GM23338 (cell line): ENCODE measurements around the gene IQCK. TPM values are rescaled to one million over a fixed set of nuclear protein-coding genes. Genes with fewer than 3 reads are reported as not detected.

Experiments
- ATAC-seq: fragments of 200-7000 bp; cut with Tn5 transposase; 3 replicates; pipeline ENCODE4 v1.9.1; 2020
- DNase-seq: peaks from one replicate; pipeline ENCODE4 v3.0.0-alpha.2; 2015; ENCODE audit warnings: low spot score
- H2AFZ ChIP-seq: fragments of 200-600 bp; sonication (generic); 2 replicates; pipeline ENCODE4 v1.8.0; 2016; ENCODE audit warnings: antibody characterized with exemption, mild to moderate bottlenecking, moderate library complexity
- H3F3A ChIP-seq: fragments of 200-600 bp; sonication (generic); replicated peaks from 2 replicates; pipeline ENCODE4 v1.8.0; 2017; ENCODE audit warnings: antibody characterized with exemption, mixed run types, low read depth
- H3K27ac ChIP-seq: fragments of 200-600 bp; sonication (generic); 2 replicates; pipeline ENCODE4 v1.6.1; 2016; ENCODE audit warnings: low read depth
- H3K27me3 ChIP-seq: fragments of 200-600 bp; sonication (generic); 2 replicates; pipeline ENCODE4 v1.8.0; 2016; ENCODE audit warnings: mild to moderate bottlenecking, mixed run types, moderate library complexity; ENCODE audit not compliant: insufficient read depth
- H3K36me3 ChIP-seq: fragments of 200-600 bp; sonication (generic); 2 replicates; pipeline ENCODE4 v1.8.0; 2016; ENCODE audit warnings: mild to moderate bottlenecking; ENCODE audit not compliant: insufficient read depth
- H3K4me1 ChIP-seq: fragments of 200-600 bp; sonication (generic); 2 replicates; pipeline ENCODE4 v1.8.0; 2016; ENCODE audit warnings: mild to moderate bottlenecking, moderate library complexity; ENCODE audit not compliant: insufficient read depth
- H3K4me2 ChIP-seq: fragments of 200-600 bp; sonication (generic); 2 replicates; pipeline ENCODE4 v1.7.1; 2017; ENCODE audit warnings: mixed run types
- H3K4me3 ChIP-seq: fragments of 200-600 bp; sonication (generic); 2 replicates; pipeline ENCODE4 v1.6.1; 2016; ENCODE audit warnings: mixed run types
- H3K79me2 ChIP-seq: fragments of 200-600 bp; sonication (generic); replicated peaks from 2 replicates; pipeline ENCODE4 v1.8.0; 2017; ENCODE audit warnings: mild to moderate bottlenecking; ENCODE audit not compliant: insufficient read depth
- H3K9me2 ChIP-seq: fragments of 200-600 bp; sonication (generic); 2 replicates; pipeline ENCODE4 v1.8.0; 2017; ENCODE audit not compliant: insufficient read depth
- H4K20me1 ChIP-seq: fragments of 200-600 bp; sonication (generic); replicated peaks from 2 replicates; pipeline ENCODE4 v1.8.0; 2017; ENCODE audit warnings: mild to moderate bottlenecking; ENCODE audit not compliant: insufficient read depth
- H3K27ac Mint-ChIP-seq: 2 replicates; pipeline ENCODE4 v1.8.0; 2020; ENCODE audit warnings: inconsistent platforms, mild to moderate bottlenecking, moderate library complexity, mixed read lengths
- H3K27me3 Mint-ChIP-seq: 3 replicates; pipeline ENCODE4 v1.8.0; 2022; ENCODE audit warnings: low read depth, mild to moderate bottlenecking, moderate library complexity, mixed read lengths, inconsistent platforms; ENCODE audit not compliant: insufficient read depth, poor library complexity
- H3K36me3 Mint-ChIP-seq: 3 replicates; pipeline ENCODE4 v1.8.0; 2021; ENCODE audit warnings: low read depth, mild to moderate bottlenecking, inconsistent platforms, moderate library complexity, mixed read lengths
- H3K4me1 Mint-ChIP-seq: 3 replicates; pipeline ENCODE4 v1.8.0; 2020; ENCODE audit warnings: mild to moderate bottlenecking, inconsistent platforms, mixed read lengths
- H3K4me3 Mint-ChIP-seq: 3 replicates; pipeline ENCODE4 v1.8.0; 2021; ENCODE audit warnings: moderate library complexity, mild to moderate bottlenecking, inconsistent platforms, mixed read lengths
- H3K9me3 Mint-ChIP-seq: 3 replicates; pipeline ENCODE4 v1.8.0; 2020; ENCODE audit warnings: moderate library complexity, mild to moderate bottlenecking, inconsistent platforms, mixed read lengths
- CREB1 ChIP-seq: fragments of 250-450 bp; sonication (Bioruptor Pico); IDR thresholded peaks from 2 replicates; pipeline ENCODE4 v1.5.0; 2020; ENCODE audit warnings: low read depth, mild to moderate bottlenecking, moderate library complexity
- EZH2 ChIP-seq: fragments of 200-600 bp; sonication (generic); IDR thresholded peaks from one replicate; pipeline ENCODE4 v1.8.0; 2017; ENCODE audit warnings: antibody characterized with exemption, mild to moderate bottlenecking, low read depth; ENCODE audit not compliant: unreplicated experiment
- EZH2phosphoT487 ChIP-seq: fragments of 200-600 bp; sonication (generic); IDR thresholded peaks from one replicate; pipeline ENCODE4 v1.8.1; 2018; ENCODE audit warnings: antibody characterized with exemption; ENCODE audit not compliant: unreplicated experiment
- JUNB ChIP-seq: IDR thresholded peaks from one replicate; pipeline ENCODE4 v1.6.1; 2016; ENCODE audit warnings: antibody characterized with exemption; ENCODE audit not compliant: unreplicated experiment
- NANOG ChIP-seq: IDR thresholded peaks from 2 replicates; pipeline ENCODE4 v1.6.1; 2016; ENCODE audit warnings: antibody characterized with exemption, borderline replicate concordance
- POLR2AphosphoS5 ChIP-seq: IDR thresholded peaks from 2 replicates; pipeline ENCODE4 v1.6.1; 2016; ENCODE audit warnings: antibody characterized with exemption, low read depth
- STAT1 ChIP-seq: IDR thresholded peaks from one replicate; pipeline ENCODE4 v1.6.1; 2016; ENCODE audit warnings: antibody characterized with exemption; ENCODE audit not compliant: unreplicated experiment
- ZNF114 ChIP-seq: fragments of 250-450 bp; sonication (Bioruptor Pico); IDR thresholded peaks from 2 replicates; pipeline ENCODE4 v1.5.0; 2020; ENCODE audit warnings: mild to moderate bottlenecking, moderate library complexity
- ZNF331 ChIP-seq: fragments of 250-450 bp; sonication (Bioruptor Pico); IDR thresholded peaks from 2 replicates; pipeline ENCODE4 v1.5.0; 2020; ENCODE audit warnings: low read depth, mild to moderate bottlenecking, moderate library complexity
- polyA plus RNA-seq: library from polyadenylated mRNA; unstranded; fragments of >200 nt; fragmentation: Nextera tagmentation; extraction: Ambion mirVana; gene quantifications from 2 replicates; pipeline ENCODE4 v1.2.1, GENCODE V29; 2016
- total RNA-seq: library from RNA; depleted of rRNA; stranded (reverse); fragments of >200 nt; shearing (Covaris generic); gene quantifications from 2 replicates; pipeline ENCODE4 v1.2.3, GENCODE V29; 2014
- TF ChIP-seq, protein P1 (sequence below): IDR thresholded peaks from one replicate; pipeline ENCODE4 v1.6.1; 2018; ENCODE audit warnings: antibody characterized with exemption; ENCODE audit not compliant: unreplicated experiment
- TF ChIP-seq, protein P2 (sequence below), 2 experiments: fragments of 200-600 bp in 1 of 2; sonication (generic) in 1 of 2; conservative IDR thresholded peaks; 2 replicates each; pipeline versions ENCODE4 v1.5.1 to v1.6.1; 2016 to 2017; ENCODE audit warnings: antibody characterized with exemption in 2 of 2, low read depth in 2 of 2, mild to moderate bottlenecking in 2 of 2, moderate library complexity in 1 of 2
- TF ChIP-seq, protein P3 (sequence below): fragments of 250-450 bp; sonication (Bioruptor Pico); IDR thresholded peaks from 2 replicates; pipeline ENCODE4 v1.5.0; 2020; ENCODE audit warnings: mild to moderate bottlenecking, moderate library complexity
- TF ChIP-seq, protein P4 (sequence below): IDR thresholded peaks from 2 replicates; pipeline ENCODE4 v1.6.1; 2016; ENCODE audit warnings: antibody characterized with exemption

Gene IQCK
- total and polyA plus RNA-seq, 2 experiments from 2014 or later: 7.6 to 10.0 TPM

DNA sequence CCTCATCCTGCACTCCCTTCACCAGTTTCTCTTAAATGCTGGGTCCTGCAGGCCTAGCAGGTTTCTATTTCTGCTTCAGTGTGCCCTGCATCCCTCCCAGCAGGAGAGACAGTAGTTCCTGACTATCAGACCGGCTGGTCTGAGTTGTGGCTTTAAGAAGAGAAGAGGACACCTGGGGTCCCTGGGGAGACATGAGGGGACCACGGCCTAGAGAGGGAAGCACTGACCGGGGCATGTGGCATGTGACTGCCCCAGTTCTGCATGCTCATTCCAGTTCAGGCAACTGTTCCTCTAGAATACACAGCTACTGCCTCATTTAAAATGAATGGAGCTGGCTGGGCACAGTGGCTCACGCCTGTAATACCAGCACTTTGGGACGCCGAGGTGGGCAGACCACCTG is 105.3 kb downstream of the IQCK start:
- H3K79me2 ChIP-seq: no peaks in the 10 kb centered on the region
- no peaks in the 10 kb centered on the region for H3K4me1 Mint-ChIP-seq

More for the DNA sequence above, 105.3 kb downstream of the IQCK start:
- H3K27ac ChIP-seq: no peak overlapping the region
- H3K27ac Mint-ChIP-seq: no peak overlapping the region
- no peak overlapping the region for H2AFZ ChIP-seq
- H3F3A ChIP-seq: no peaks in the 10 kb centered on the region
- no peaks in the 10 kb centered on the region for H4K20me1 ChIP-seq
- no peaks in the 10 kb centered on the region for H3K9me3 Mint-ChIP-seq
- no peaks in the 10 kb centered on the region for H3K36me3 ChIP-seq
- H3K4me2 ChIP-seq: no peak overlapping the region
- ATAC-seq (no peak), DNase-seq (no peak)
- no peak overlapping the region for H3K4me3 ChIP-seq
- H3K27me3 Mint-ChIP-seq: no peaks in the 10 kb centered on the region
- no peaks in the 10 kb centered on the region for H3K4me1 ChIP-seq
- H3K27me3 ChIP-seq: no peaks in the 10 kb centered on the region
- H3K9me2 ChIP-seq: no peaks in the 10 kb centered on the region
- no peak overlapping the region for H3K4me3 Mint-ChIP-seq
- H3K36me3 Mint-ChIP-seq: no peaks in the 10 kb centered on the region
- TF ChIP-seq CREB1 (CRISPR knock-in tag) (no peak), EZH2 (no peak), NANOG (no peak), ZNF331 (CRISPR knock-in tag) (no peak), STAT1 (no peak), POLR2AphosphoS5 (no peak), EZH2phosphoT487 (no peak), ZNF114 (CRISPR knock-in tag) (no peak), JUNB (no peak)
- TF ChIP-seq, protein P1, sequence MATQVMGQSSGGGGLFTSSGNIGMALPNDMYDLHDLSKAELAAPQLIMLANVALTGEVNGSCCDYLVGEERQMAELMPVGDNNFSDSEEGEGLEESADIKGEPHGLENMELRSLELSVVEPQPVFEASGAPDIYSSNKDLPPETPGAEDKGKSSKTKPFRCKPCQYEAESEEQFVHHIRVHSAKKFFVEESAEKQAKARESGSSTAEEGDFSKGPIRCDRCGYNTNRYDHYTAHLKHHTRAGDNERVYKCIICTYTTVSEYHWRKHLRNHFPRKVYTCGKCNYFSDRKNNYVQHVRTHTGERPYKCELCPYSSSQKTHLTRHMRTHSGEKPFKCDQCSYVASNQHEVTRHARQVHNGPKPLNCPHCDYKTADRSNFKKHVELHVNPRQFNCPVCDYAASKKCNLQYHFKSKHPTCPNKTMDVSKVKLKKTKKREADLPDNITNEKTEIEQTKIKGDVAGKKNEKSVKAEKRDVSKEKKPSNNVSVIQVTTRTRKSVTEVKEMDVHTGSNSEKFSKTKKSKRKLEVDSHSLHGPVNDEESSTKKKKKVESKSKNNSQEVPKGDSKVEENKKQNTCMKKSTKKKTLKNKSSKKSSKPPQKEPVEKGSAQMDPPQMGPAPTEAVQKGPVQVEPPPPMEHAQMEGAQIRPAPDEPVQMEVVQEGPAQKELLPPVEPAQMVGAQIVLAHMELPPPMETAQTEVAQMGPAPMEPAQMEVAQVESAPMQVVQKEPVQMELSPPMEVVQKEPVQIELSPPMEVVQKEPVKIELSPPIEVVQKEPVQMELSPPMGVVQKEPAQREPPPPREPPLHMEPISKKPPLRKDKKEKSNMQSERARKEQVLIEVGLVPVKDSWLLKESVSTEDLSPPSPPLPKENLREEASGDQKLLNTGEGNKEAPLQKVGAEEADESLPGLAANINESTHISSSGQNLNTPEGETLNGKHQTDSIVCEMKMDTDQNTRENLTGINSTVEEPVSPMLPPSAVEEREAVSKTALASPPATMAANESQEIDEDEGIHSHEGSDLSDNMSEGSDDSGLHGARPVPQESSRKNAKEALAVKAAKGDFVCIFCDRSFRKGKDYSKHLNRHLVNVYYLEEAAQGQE: no peak
- TF ChIP-seq, protein P2, sequence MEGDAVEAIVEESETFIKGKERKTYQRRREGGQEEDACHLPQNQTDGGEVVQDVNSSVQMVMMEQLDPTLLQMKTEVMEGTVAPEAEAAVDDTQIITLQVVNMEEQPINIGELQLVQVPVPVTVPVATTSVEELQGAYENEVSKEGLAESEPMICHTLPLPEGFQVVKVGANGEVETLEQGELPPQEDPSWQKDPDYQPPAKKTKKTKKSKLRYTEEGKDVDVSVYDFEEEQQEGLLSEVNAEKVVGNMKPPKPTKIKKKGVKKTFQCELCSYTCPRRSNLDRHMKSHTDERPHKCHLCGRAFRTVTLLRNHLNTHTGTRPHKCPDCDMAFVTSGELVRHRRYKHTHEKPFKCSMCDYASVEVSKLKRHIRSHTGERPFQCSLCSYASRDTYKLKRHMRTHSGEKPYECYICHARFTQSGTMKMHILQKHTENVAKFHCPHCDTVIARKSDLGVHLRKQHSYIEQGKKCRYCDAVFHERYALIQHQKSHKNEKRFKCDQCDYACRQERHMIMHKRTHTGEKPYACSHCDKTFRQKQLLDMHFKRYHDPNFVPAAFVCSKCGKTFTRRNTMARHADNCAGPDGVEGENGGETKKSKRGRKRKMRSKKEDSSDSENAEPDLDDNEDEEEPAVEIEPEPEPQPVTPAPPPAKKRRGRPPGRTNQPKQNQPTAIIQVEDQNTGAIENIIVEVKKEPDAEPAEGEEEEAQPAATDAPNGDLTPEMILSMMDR (conservative IDR thresholded peaks at IDR 0.05; ENCODE audit: low read depth in 2 of 2): no peak
- TF ChIP-seq, protein P3, sequence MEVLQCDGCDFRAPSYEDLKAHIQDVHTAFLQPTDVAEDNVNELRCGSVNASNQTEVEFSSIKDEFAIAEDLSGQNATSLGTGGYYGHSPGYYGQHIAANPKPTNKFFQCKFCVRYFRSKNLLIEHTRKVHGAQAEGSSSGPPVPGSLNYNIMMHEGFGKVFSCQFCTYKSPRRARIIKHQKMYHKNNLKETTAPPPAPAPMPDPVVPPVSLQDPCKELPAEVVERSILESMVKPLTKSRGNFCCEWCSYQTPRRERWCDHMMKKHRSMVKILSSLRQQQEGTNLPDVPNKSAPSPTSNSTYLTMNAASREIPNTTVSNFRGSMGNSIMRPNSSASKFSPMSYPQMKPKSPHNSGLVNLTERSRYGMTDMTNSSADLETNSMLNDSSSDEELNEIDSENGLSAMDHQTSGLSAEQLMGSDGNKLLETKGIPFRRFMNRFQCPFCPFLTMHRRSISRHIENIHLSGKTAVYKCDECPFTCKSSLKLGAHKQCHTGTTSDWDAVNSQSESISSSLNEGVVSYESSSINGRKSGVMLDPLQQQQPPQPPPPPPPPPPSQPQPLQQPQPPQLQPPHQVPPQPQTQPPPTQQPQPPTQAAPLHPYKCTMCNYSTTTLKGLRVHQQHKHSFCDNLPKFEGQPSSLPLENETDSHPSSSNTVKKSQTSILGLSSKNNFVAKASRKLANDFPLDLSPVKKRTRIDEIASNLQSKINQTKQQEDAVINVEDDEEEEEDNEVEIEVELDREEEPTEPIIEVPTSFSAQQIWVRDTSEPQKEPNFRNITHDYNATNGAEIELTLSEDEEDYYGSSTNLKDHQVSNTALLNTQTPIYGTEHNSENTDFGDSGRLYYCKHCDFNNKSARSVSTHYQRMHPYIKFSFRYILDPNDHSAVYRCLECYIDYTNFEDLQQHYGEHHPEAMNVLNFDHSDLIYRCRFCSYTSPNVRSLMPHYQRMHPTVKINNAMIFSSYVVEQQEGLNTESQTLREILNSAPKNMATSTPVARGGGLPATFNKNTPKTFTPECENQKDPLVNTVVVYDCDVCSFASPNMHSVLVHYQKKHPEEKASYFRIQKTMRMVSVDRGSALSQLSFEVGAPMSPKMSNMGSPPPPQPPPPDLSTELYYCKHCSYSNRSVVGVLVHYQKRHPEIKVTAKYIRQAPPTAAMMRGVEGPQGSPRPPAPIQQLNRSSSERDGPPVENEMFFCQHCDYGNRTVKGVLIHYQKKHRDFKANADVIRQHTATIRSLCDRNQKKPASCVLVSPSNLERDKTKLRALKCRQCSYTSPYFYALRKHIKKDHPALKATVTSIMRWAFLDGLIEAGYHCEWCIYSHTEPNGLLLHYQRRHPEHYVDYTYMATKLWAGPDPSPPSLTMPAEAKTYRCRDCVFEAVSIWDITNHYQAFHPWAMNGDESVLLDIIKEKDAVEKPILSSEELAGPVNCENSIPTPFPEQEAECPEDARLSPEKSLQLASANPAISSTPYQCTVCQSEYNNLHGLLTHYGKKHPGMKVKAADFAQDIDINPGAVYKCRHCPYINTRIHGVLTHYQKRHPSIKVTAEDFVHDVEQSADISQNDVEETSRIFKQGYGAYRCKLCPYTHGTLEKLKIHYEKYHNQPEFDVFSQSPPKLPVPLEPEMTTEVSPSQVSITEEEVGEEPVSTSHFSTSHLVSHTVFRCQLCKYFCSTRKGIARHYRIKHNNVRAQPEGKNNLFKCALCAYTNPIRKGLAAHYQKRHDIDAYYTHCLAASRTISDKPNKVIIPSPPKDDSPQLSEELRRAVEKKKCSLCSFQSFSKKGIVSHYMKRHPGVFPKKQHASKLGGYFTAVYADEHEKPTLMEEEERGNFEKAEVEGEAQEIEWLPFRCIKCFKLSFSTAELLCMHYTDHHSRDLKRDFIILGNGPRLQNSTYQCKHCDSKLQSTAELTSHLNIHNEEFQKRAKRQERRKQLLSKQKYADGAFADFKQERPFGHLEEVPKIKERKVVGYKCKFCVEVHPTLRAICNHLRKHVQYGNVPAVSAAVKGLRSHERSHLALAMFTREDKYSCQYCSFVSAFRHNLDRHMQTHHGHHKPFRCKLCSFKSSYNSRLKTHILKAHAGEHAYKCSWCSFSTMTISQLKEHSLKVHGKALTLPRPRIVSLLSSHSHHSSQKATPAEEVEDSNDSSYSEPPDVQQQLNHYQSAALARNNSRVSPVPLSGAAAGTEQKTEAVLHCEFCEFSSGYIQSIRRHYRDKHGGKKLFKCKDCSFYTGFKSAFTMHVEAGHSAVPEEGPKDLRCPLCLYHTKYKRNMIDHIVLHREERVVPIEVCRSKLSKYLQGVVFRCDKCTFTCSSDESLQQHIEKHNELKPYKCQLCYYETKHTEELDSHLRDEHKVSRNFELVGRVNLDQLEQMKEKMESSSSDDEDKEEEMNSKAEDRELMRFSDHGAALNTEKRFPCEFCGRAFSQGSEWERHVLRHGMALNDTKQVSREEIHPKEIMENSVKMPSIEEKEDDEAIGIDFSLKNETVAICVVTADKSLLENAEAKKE (CRISPR knock-in tag): no peak
- TF ChIP-seq, protein P4, sequence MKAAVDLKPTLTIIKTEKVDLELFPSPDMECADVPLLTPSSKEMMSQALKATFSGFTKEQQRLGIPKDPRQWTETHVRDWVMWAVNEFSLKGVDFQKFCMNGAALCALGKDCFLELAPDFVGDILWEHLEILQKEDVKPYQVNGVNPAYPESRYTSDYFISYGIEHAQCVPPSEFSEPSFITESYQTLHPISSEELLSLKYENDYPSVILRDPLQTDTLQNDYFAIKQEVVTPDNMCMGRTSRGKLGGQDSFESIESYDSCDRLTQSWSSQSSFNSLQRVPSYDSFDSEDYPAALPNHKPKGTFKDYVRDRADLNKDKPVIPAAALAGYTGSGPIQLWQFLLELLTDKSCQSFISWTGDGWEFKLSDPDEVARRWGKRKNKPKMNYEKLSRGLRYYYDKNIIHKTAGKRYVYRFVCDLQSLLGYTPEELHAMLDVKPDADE: no peak
